SK-N-SH (cell line): ENCODE measurements around the gene THTPA. TPM values are rescaled to one million over a fixed set of nuclear protein-coding genes. Genes with fewer than 3 reads are reported as not detected.
A peak's percentile ranks its signal among the peaks of the same experiment; 100 is the strongest.

Experiments used
- CTCF ChIA-PET: fragments of 300-600, 350-600 bp; formaldehyde crosslinking; extraction: SDS; loops from one replicate; lab custom pipeline; 2021; lab: Yijun Ruan, JAX
- POLR2A ChIA-PET: fragments of 350-600 bp; sonication (Branson Sonifier 250); formaldehyde crosslinking; extraction: SDS; loops from one replicate; lab custom pipeline; 2020; ENCODE audit warnings: antibody characterized with exemption, inconsistent platforms; lab: Yijun Ruan, JAX
- DNase-seq: peaks from one replicate; pipeline ENCODE4 v3.0.0; 2012
- H2AFZ ChIP-seq: fragments of 200-600 bp; sonication (generic); 2 replicates; pipeline ENCODE4 v1.8.1; 2016; ENCODE audit warnings: antibody characterized with exemption, mild to moderate bottlenecking, low read depth
- H3F3A ChIP-seq: fragments of 200-600 bp; sonication (generic); replicated peaks from 2 replicates; pipeline ENCODE3; 2016; ENCODE audit warnings: antibody characterized with exemption, mild to moderate bottlenecking; ENCODE audit not compliant: insufficient read depth
- H3K27ac ChIP-seq, 2 experiments: fragments of 200-500 bp in 1 of 2; fragments of 200-600 bp in 1 of 2; sonication (Bioruptor generic) in 1 of 2; sonication (generic), shearing (Covaris generic) in 1 of 2; 2 replicates each; pipeline versions ENCODE4 v1.5.1 to v1.6.1; 2014 to 2016; ENCODE audit warnings: low read depth in 2 of 2, inconsistent platforms in 1 of 2, low read length in 1 of 2, mild to moderate bottlenecking in 1 of 2, mixed read lengths in 1 of 2
- H3K27me3 ChIP-seq: fragments of 200-600 bp; sonication (generic), shearing (Covaris generic); 2 replicates; pipeline ENCODE4 v1.6.1; 2016; ENCODE audit warnings: mixed run types; ENCODE audit not compliant: insufficient read depth
- H3K36me3 ChIP-seq, 2 experiments: fragments of 200-500 bp in 1 of 2; fragments of 200-600 bp in 1 of 2; sonication (Bioruptor generic) in 1 of 2; sonication (generic) in 1 of 2; replicated peaks in 1 of 2; 2 replicates each; pipeline versions ENCODE3 to v1.5.1; 2014 to 2016; ENCODE audit warnings: low read length in 1 of 2, mild to moderate bottlenecking in 1 of 2; ENCODE audit not compliant: insufficient read depth in 2 of 2, control insufficient read depth in 1 of 2
- H3K4me1 ChIP-seq, 2 experiments: fragments of 200-500 bp in 1 of 2; fragments of 200-600 bp in 1 of 2; sonication (Bioruptor generic) in 1 of 2; sonication (generic), shearing (Covaris generic) in 1 of 2; 2 replicates each; pipeline versions ENCODE4 v1.5.1 to v1.6.1; 2014 to 2016; ENCODE audit warnings: low read depth in 1 of 2, low read length in 1 of 2, mixed run types in 1 of 2; ENCODE audit not compliant: insufficient read depth in 2 of 2, control insufficient read depth in 1 of 2
- H3K4me2 ChIP-seq: fragments of 200-600 bp; sonication (generic), shearing (Covaris generic); 2 replicates; pipeline ENCODE4 v1.6.1; 2017; ENCODE audit warnings: mixed run types
- H3K4me3 ChIP-seq, 2 experiments: fragments of 200-500 bp in 1 of 2; fragments of 200-600 bp in 1 of 2; sonication (Bioruptor generic) in 1 of 2; sonication (generic), shearing (Covaris generic) in 1 of 2; 2 replicates each; pipeline versions ENCODE4 v1.5.1 to v1.8.1; 2014 to 2016; ENCODE audit warnings: low read depth in 2 of 2, inconsistent platforms in 1 of 2, low read length in 1 of 2, mild to moderate bottlenecking in 1 of 2, mixed read lengths in 1 of 2, moderate library complexity in 1 of 2
- H3K79me2 ChIP-seq: fragments of 200-600 bp; sonication (generic); 2 replicates; pipeline ENCODE4 v1.8.1; 2017; ENCODE audit warnings: mild to moderate bottlenecking; ENCODE audit not compliant: insufficient read depth
- H3K9ac ChIP-seq: fragments of 200-600 bp; sonication (generic); 2 replicates; pipeline ENCODE4 v1.6.1; 2017; ENCODE audit warnings: mixed run types
- H3K9me2 ChIP-seq: fragments of 200-600 bp; sonication (generic); 2 replicates; pipeline ENCODE4 v1.6.1; 2017; ENCODE audit warnings: mixed run types
- H3K9me3 ChIP-seq: fragments of 200-600 bp; sonication (generic); 2 replicates; pipeline ENCODE4 v1.6.1; 2017; ENCODE audit warnings: mixed run types, mild to moderate bottlenecking, moderate library complexity
- H4K20me1 ChIP-seq: fragments of 200-600 bp; sonication (generic); 2 replicates; pipeline ENCODE4 v1.6.1; 2017; ENCODE audit warnings: mild to moderate bottlenecking, mixed run types; ENCODE audit not compliant: insufficient read depth
- CHD2 ChIP-seq: fragments of 150-350 bp; IDR thresholded peaks from 2 replicates; pipeline ENCODE4 v1.6.1; 2018; ENCODE audit warnings: low read length; ENCODE audit not compliant: partially characterized antibody
- EP300 ChIP-seq, 2 experiments: IDR thresholded peaks; 2 replicates each; pipeline versions ENCODE4 v1.4.0 to v1.6.1; 2012; ENCODE audit warnings: borderline replicate concordance in 1 of 2, low read depth in 1 of 2, low read length in 1 of 2
- FOSL2 ChIP-seq: IDR thresholded peaks from 2 replicates; pipeline ENCODE4 v1.4.0; 2012; ENCODE audit warnings: low read depth, mild to moderate bottlenecking, moderate library complexity, borderline replicate concordance
- FOXJ3 ChIP-seq: sonication (generic); formaldehyde crosslinking; IDR thresholded peaks from 2 replicates; pipeline ENCODE4 v1.5.1; 2020; ENCODE audit warnings: mild to moderate bottlenecking, missing genetic modification reagents
- FOXM1 ChIP-seq: IDR thresholded peaks from 2 replicates; pipeline ENCODE4 v1.4.0; 2012; ENCODE audit warnings: low read depth, mild to moderate bottlenecking
- GABPA ChIP-seq: IDR thresholded peaks from 2 replicates; pipeline ENCODE4 v1.4.0; 2012; ENCODE audit warnings: low read depth, mild to moderate bottlenecking
- NFIC ChIP-seq: IDR thresholded peaks from 2 replicates; pipeline ENCODE4 v1.4.0; 2012; ENCODE audit warnings: borderline replicate concordance
- RFX5 ChIP-seq: IDR thresholded peaks from 2 replicates; pipeline ENCODE4 v1.6.1; 2012; ENCODE audit warnings: mild to moderate bottlenecking, improper control_type of control experiment, low read length
- SMC3 ChIP-seq: IDR thresholded peaks from 2 replicates; pipeline ENCODE4 v1.6.1; 2012; ENCODE audit warnings: low read depth, low read length, improper control_type of control experiment
- TCF12 ChIP-seq: IDR thresholded peaks from 2 replicates; pipeline ENCODE4 v1.4.0; 2012
- USF1 ChIP-seq: IDR thresholded peaks from 2 replicates; pipeline ENCODE4 v1.4.0; 2012; ENCODE audit warnings: low read depth, borderline replicate concordance
- USF2 ChIP-seq: fragments of 150-350 bp; IDR thresholded peaks from 2 replicates; pipeline ENCODE4 v1.6.1; 2017; ENCODE audit warnings: antibody characterized with exemption, low read length, low read depth, borderline replicate concordance
- YY1 ChIP-seq: IDR thresholded peaks from 2 replicates; pipeline ENCODE4 v1.4.0; 2012; ENCODE audit warnings: low read depth, mild to moderate bottlenecking
- WGBS: methylation state at CpG from one replicate; pipeline ENCODE4 v1.1.6; 2017; ENCODE audit warnings: low lambda C conversion rate; 5-methylcytosine and 5-hydroxymethylcytosine counted together
- polyA plus RNA-seq, 3 experiments: library from polyadenylated mRNA; depleted of rRNA; stranded (reverse); fragments of >200 nt; gene quantifications; 2 replicates each; pipeline ENCODE4 v1.2.3, GENCODE V29; 2012
- TF ChIP-seq, protein P1 (sequence below): IDR thresholded peaks from 2 replicates; pipeline ENCODE4 v1.4.0; 2012; ENCODE audit warnings: low read depth, borderline replicate concordance
- TF ChIP-seq, protein P2 (sequence below): fragments of 200-600 bp; sonication (generic); IDR thresholded peaks from 2 replicates; pipeline ENCODE4 v1.6.1; 2017; ENCODE audit warnings: antibody characterized with exemption, mild to moderate bottlenecking, moderate library complexity
- TF ChIP-seq, protein P3 (sequence below): IDR thresholded peaks from 2 replicates; pipeline ENCODE4; 2012
- TF ChIP-seq, protein P4 (sequence below): fragments of 150-350 bp; IDR thresholded peaks from 2 replicates; pipeline ENCODE4 v1.6.1; 2016; ENCODE audit warnings: mild to moderate bottlenecking, low read depth, low read length

The THTPA gene
- polyA plus RNA-seq, 1 of the 3 experiments (the other 2 are of a cell fraction) = 16.3 TPM

- TF ChIP-seq, protein P1, sequence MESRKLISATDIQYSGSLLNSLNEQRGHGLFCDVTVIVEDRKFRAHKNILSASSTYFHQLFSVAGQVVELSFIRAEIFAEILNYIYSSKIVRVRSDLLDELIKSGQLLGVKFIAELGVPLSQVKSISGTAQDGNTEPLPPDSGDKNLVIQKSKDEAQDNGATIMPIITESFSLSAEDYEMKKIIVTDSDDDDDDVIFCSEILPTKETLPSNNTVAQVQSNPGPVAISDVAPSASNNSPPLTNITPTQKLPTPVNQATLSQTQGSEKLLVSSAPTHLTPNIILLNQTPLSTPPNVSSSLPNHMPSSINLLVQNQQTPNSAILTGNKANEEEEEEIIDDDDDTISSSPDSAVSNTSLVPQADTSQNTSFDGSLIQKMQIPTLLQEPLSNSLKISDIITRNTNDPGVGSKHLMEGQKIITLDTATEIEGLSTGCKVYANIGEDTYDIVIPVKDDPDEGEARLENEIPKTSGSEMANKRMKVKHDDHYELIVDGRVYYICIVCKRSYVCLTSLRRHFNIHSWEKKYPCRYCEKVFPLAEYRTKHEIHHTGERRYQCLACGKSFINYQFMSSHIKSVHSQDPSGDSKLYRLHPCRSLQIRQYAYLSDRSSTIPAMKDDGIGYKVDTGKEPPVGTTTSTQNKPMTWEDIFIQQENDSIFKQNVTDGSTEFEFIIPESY = no peak
- no peak; the same call in 1 of the 2 replicates for TF ChIP-seq FOXJ3 (CRISPR knock-in tag)
- TF ChIP-seq SMC3 = peak; percentile 89
- TF ChIP-seq, protein P2, sequence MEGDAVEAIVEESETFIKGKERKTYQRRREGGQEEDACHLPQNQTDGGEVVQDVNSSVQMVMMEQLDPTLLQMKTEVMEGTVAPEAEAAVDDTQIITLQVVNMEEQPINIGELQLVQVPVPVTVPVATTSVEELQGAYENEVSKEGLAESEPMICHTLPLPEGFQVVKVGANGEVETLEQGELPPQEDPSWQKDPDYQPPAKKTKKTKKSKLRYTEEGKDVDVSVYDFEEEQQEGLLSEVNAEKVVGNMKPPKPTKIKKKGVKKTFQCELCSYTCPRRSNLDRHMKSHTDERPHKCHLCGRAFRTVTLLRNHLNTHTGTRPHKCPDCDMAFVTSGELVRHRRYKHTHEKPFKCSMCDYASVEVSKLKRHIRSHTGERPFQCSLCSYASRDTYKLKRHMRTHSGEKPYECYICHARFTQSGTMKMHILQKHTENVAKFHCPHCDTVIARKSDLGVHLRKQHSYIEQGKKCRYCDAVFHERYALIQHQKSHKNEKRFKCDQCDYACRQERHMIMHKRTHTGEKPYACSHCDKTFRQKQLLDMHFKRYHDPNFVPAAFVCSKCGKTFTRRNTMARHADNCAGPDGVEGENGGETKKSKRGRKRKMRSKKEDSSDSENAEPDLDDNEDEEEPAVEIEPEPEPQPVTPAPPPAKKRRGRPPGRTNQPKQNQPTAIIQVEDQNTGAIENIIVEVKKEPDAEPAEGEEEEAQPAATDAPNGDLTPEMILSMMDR = peak; percentile 84
- TF ChIP-seq FOSL2 = no peak
- no peak for TF ChIP-seq USF2
- no peak for TF ChIP-seq YY1
- TF ChIP-seq GABPA = no peak
- no peak for TF ChIP-seq RFX5
Observed at GRCh38 chr14:23588884-23589598, 33.0 kb downstream of the THTPA start (continued).

- peaks cover 6 to 7% of the 10 kb centered on the region in 2 experiments; a peak in 3 of 4 replicates for H3K4me1 ChIP-seq
- no peaks in the 10 kb centered on the region for H3K36me3 ChIP-seq
- 0 out of 2 replicates have a peak overlapping the region, but pooled peaks have one; percentile 51 for H3K4me2 ChIP-seq
- H3K9me3 ChIP-seq = no peaks in the 10 kb centered on the region
- no peak for DNase-seq
- no peaks in the 10 kb centered on the region for H3K27me3 ChIP-seq
- H3F3A ChIP-seq = no peaks in the 10 kb centered on the region
- H3K4me3 ChIP-seq = no peak overlapping the region
- POLR2A ChIA-PET = interaction anchor here (0.9 to 1.9 kb wide), 3 partner anchors 11 to 463 kb away, joined by 3 to 8 read pairs (median 4); partner anchors contain the start of gene JPH4
- no peaks in the 10 kb centered on the region for H3K79me2 ChIP-seq
- CTCF ChIA-PET = interaction anchor here (0.5 to 3.6 kb wide), 40 partner anchors 8 to 506 kb away, joined by 3 to 45 read pairs (median 5); partner anchors contain the start of genes AP1G2, DHRS4 and JPH4
- peak overlapping the region in 1 of 2 experiments; percentile 90; a peak in 2 of 4 replicates for H3K27ac ChIP-seq
- no peaks in the 10 kb centered on the region for H3K9me2 ChIP-seq
- H4K20me1 ChIP-seq = no peaks in the 10 kb centered on the region
- peak overlapping the region; percentile 82 for H2AFZ ChIP-seq
- 90% methylated on average over 1 of the region's 2 CpGs for WGBS
- H3K9ac ChIP-seq = no peak overlapping the region
- TF ChIP-seq, protein P3, sequence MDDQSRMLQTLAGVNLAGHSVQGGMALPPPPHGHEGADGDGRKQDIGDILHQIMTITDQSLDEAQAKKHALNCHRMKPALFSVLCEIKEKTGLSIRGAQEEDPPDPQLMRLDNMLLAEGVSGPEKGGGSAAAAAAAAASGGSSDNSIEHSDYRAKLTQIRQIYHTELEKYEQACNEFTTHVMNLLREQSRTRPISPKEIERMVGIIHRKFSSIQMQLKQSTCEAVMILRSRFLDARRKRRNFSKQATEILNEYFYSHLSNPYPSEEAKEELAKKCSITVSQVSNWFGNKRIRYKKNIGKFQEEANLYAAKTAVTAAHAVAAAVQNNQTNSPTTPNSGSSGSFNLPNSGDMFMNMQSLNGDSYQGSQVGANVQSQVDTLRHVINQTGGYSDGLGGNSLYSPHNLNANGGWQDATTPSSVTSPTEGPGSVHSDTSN = no peak
- TF ChIP-seq, protein P1 = no peak
- no peak for TF ChIP-seq CHD2
- TF ChIP-seq TCF12 = no peak
- TF ChIP-seq, protein P4, sequence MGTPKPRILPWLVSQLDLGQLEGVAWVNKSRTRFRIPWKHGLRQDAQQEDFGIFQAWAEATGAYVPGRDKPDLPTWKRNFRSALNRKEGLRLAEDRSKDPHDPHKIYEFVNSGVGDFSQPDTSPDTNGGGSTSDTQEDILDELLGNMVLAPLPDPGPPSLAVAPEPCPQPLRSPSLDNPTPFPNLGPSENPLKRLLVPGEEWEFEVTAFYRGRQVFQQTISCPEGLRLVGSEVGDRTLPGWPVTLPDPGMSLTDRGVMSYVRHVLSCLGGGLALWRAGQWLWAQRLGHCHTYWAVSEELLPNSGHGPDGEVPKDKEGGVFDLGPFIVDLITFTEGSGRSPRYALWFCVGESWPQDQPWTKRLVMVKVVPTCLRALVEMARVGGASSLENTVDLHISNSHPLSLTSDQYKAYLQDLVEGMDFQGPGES = no peak
- no peak for TF ChIP-seq RFX5
- no peak for TF ChIP-seq FOXM1
- no peak for TF ChIP-seq USF1
- no peak for TF ChIP-seq FOSL2
- TF ChIP-seq EP300 (IDR thresholded peaks at IDR 0.05; ENCODE audit: borderline replicate concordance in 1 of 2, low read depth in 1 of 2, low read length in 1 of 2) = no peak
- TF ChIP-seq NFIC = no peak
Observed at GRCh38 chr14:23589606-23590005, 33.5 kb downstream of the THTPA start.
